HepG2 (cell line): ENCODE measurements around the gene CNTROB. TPM values are rescaled to one million over a fixed set of nuclear protein-coding genes. Genes with fewer than 3 reads are reported as not detected.

Experiments used
- ATAC-seq: fragments of 200-7000 bp; cut with Tn5 transposase; 3 replicates; pipeline ENCODE4 v1.9.1; 2020; ENCODE audit warnings: mild to moderate bottlenecking, moderate library complexity
- BruUV-seq: library from RNA; stranded (reverse); fragments of 400-500 nt; replicated peaks from 2 replicates; lab custom pipeline; 2021; lab: Mats Ljungman, UMichigan
- CTCF ChIA-PET: fragments of 300-600 bp; formaldehyde crosslinking; extraction: SDS; loops from one replicate; lab custom pipeline; 2021; ENCODE audit warnings: low total read pairs, inconsistent platforms, low intra/inter-chr PET ratio; lab: Yijun Ruan, JAX
- POLR2A ChIA-PET: fragments of 350-600 bp; sonication (Branson Sonifier 250); formaldehyde crosslinking; loops from one replicate; lab custom pipeline; 2020; ENCODE audit warnings: antibody characterized with exemption, inconsistent platforms; lab: Yijun Ruan, JAX
- DNase-seq: peaks from one replicate; pipeline ENCODE4 v3.0.0-alpha.2; 2015; ENCODE audit warnings: low spot score
- FAIRE-seq: peaks from 3 replicates; lab custom pipeline; 2011; peaks lifted over from hg19 to GRCh38; lab: Jason Lieb, UNC
- H2AFZ ChIP-seq: one replicate; pipeline ENCODE4 v1.6.1; 2011; ENCODE audit warnings: low read length, inconsistent platforms
- H3K27ac ChIP-seq: fragments of 300-600 bp; 3 replicates; pipeline ENCODE4 v1.8.0; 2011; ENCODE audit warnings: mixed run types, mild to moderate bottlenecking, mixed read lengths, low read length, inconsistent platforms; ENCODE audit not compliant: insufficient read depth; ENCODE audit errors: extremely low read length
- H3K27me3 ChIP-seq, 2 experiments: fragments of 200-600 bp in 1 of 2; 2 replicates in 1 of 2; 3 replicates in 1 of 2; pipeline versions ENCODE4 v1.6.0 to v1.8.0; 2011; ENCODE audit warnings: low read length in 2 of 2, mild to moderate bottlenecking in 2 of 2, moderate library complexity in 2 of 2, inconsistent platforms in 1 of 2; ENCODE audit not compliant: insufficient read depth in 2 of 2, control insufficient read depth in 1 of 2
- H3K36me3 ChIP-seq, 2 experiments: fragments of 200-600 bp in 1 of 2; replicated peaks in 1 of 2; 2 replicates in 1 of 2; 3 replicates in 1 of 2; pipeline versions ENCODE4 v1.5.1 to v1.8.0; 2011; ENCODE audit warnings: low read length in 2 of 2, inconsistent platforms in 1 of 2; ENCODE audit not compliant: insufficient read depth in 2 of 2, control insufficient read depth in 1 of 2
- H3K4me1 ChIP-seq: 2 replicates; pipeline ENCODE4 v1.5.1; 2012; ENCODE audit warnings: low read length, inconsistent platforms; ENCODE audit not compliant: insufficient read depth
- H3K4me2 ChIP-seq: 2 replicates; pipeline ENCODE4 v1.6.0; 2011; ENCODE audit warnings: low read depth, low read length, inconsistent platforms
- H3K4me3 ChIP-seq, 3 experiments: fragments of 200-600 bp in 1 of 3; sonication (generic), shearing (Covaris generic) in 1 of 3; replicated peaks in 1 of 3; 2 replicates each; pipeline ENCODE4 v1.5.1; 2011 to 2016; ENCODE audit warnings: low read length in 3 of 3, inconsistent platforms in 2 of 3, low read depth in 2 of 3, mild to moderate bottlenecking in 2 of 3, control low read depth in 1 of 3, mixed read lengths in 1 of 3; ENCODE audit not compliant: insufficient read depth in 1 of 3
- H3K79me2 ChIP-seq: one replicate; pipeline ENCODE4 v1.6.1; 2011; ENCODE audit warnings: low read length, inconsistent platforms; ENCODE audit not compliant: insufficient read depth
- H3K9ac ChIP-seq: 2 replicates; pipeline ENCODE4 v1.6.0; 2011; ENCODE audit warnings: mild to moderate bottlenecking, low read depth, low read length, inconsistent platforms; ENCODE audit not compliant: insufficient read depth
- H3K9me3 ChIP-seq: 2 replicates; pipeline ENCODE4 v1.5.1; 2012; ENCODE audit warnings: mild to moderate bottlenecking, low read length
- H4K20me1 ChIP-seq: 2 replicates; pipeline ENCODE4 v1.6.0; 2011; ENCODE audit warnings: inconsistent platforms, mild to moderate bottlenecking, low read length, moderate library complexity; ENCODE audit not compliant: insufficient read depth
- AKAP8 ChIP-seq: sonication (generic); formaldehyde crosslinking; IDR thresholded peaks from 2 replicates; pipeline ENCODE4 v1.5.1; 2020; ENCODE audit warnings: mild to moderate bottlenecking, missing genetic modification reagents
- ATF7 ChIP-seq, 2 experiments: fragments of 450-650 bp in 1 of 2; sonication (generic) in 1 of 2; formaldehyde crosslinking in 1 of 2; IDR thresholded peaks; 2 replicates each; pipeline versions ENCODE4 v1.4.0 to v1.6.1; 2016 to 2020; ENCODE audit warnings: antibody characterized with exemption in 1 of 2, mild to moderate bottlenecking in 1 of 2, missing genetic modification reagents in 1 of 2
- MIXL1 ChIP-seq: IDR thresholded peaks from 2 replicates; pipeline ENCODE4 v1.6.1; 2016
- NBN ChIP-seq: fragments of 450-650 bp; conservative IDR thresholded peaks from 2 replicates; pipeline ENCODE4 v1.6.1; 2017
- SPEN ChIP-seq: sonication (generic); formaldehyde crosslinking; IDR thresholded peaks from 2 replicates; pipeline ENCODE4 v1.5.1; 2020; ENCODE audit warnings: low read depth, mild to moderate bottlenecking, missing genetic modification reagents
- THYN1 ChIP-seq: sonication (generic); formaldehyde crosslinking; IDR thresholded peaks from 2 replicates; pipeline ENCODE4 v1.8.1; 2023; ENCODE audit warnings: low read depth, mild to moderate bottlenecking, moderate library complexity, missing genetic modification reagents, borderline replicate concordance
- ZC3H4 ChIP-seq: sonication (generic); formaldehyde crosslinking; IDR thresholded peaks from 2 replicates; pipeline ENCODE4 v1.4.0; 2020; ENCODE audit warnings: missing genetic modification reagents, borderline replicate concordance
- ZFX ChIP-seq: sonication (generic); formaldehyde crosslinking; IDR thresholded peaks from 2 replicates; pipeline ENCODE4 v1.4.0; 2020; ENCODE audit warnings: mild to moderate bottlenecking, low read depth, missing genetic modification reagents, moderate library complexity
- ZNF30 ChIP-seq: sonication (generic); formaldehyde crosslinking; IDR thresholded peaks from 2 replicates; pipeline ENCODE4 v1.5.0; 2020; ENCODE audit warnings: mild to moderate bottlenecking, missing genetic modification reagents
- ZNF343 ChIP-seq: sonication (generic); formaldehyde crosslinking; IDR thresholded peaks from 2 replicates; pipeline ENCODE4 v1.4.0; 2020; ENCODE audit warnings: mild to moderate bottlenecking, missing genetic modification reagents
- ZNF547 ChIP-seq: sonication (generic); formaldehyde crosslinking; IDR thresholded peaks from 2 replicates; pipeline ENCODE4 v1.5.1; 2020; ENCODE audit warnings: mild to moderate bottlenecking, missing genetic modification reagents
- ZNF598 ChIP-seq: sonication (generic); formaldehyde crosslinking; IDR thresholded peaks from 2 replicates; pipeline ENCODE4 v1.5.1; 2020; ENCODE audit warnings: mild to moderate bottlenecking, missing genetic modification reagents, borderline replicate concordance
- WGBS: methylation state at CpG from one replicate; pipeline ENCODE4 v1.1.6; 2017; ENCODE audit warnings: low lambda C conversion rate; 5-methylcytosine and 5-hydroxymethylcytosine counted together
- in situ Hi-C: cut with HindIII; loops from 2 replicates; pipeline ENCODE4 v1.10.0; 2017; ENCODE audit warnings: low pct_unique_long_range_greater_than_20kb; ENCODE audit not compliant: extremely low pct_ligation_motif_present
- intact Hi-C: fragments of 100-400 bp; cut with micrococcal nuclease; formaldehyde crosslinking; loops from one replicate; pipeline ENCODE4 v1.10.0; 2022; ENCODE audit not compliant: unreplicated experiment
- polyA plus RNA-seq, 8 experiments: library from polyadenylated mRNA; depleted of rRNA in 3 of 8; stranded (reverse) in 7 of 8; unstranded in 1 of 8; fragments of >200 nt; fragmentation: Illumina TruSeq in 4 of 8; extraction: Trizol in 4 of 8; gene quantifications; 2 replicates each; pipeline versions ENCODE4 v1.2.1 to v1.2.3, GENCODE V29; 2011 to 2016; ENCODE audit warnings: low read depth in 4 of 8, missing spikeins in 1 of 8, mixed read lengths in 1 of 8; ENCODE audit not compliant: insufficient read depth in 1 of 8
- total RNA-seq, 5 experiments: library from RNA; depleted of rRNA; stranded (reverse); fragments of >200 nt; fragmentation: Illumina TruSeq; extraction: Trizol; gene quantifications; 2 replicates each; pipeline ENCODE4 v1.2.3, GENCODE V29; 2016; ENCODE audit warnings: low read depth in 1 of 5
- TF ChIP-seq, protein P1 (sequence below): sonication (generic); formaldehyde crosslinking; IDR thresholded peaks from 2 replicates; pipeline ENCODE4 v1.4.0; 2020; ENCODE audit warnings: missing genetic modification reagents
- TF ChIP-seq, protein P2 (sequence below), 2 experiments: sonication (generic) in 1 of 2; formaldehyde crosslinking in 1 of 2; IDR thresholded peaks; 2 replicates each; pipeline versions ENCODE4 v1.5.1 to v1.6.1; 2011 to 2020; ENCODE audit warnings: borderline replicate concordance in 1 of 2, low read depth in 1 of 2, low read length in 1 of 2, mild to moderate bottlenecking in 1 of 2, missing genetic modification reagents in 1 of 2, moderate library complexity in 1 of 2
- TF ChIP-seq, protein P3 (sequence below): sonication (generic); formaldehyde crosslinking; IDR thresholded peaks from 2 replicates; pipeline ENCODE4 v1.4.0; 2020; ENCODE audit warnings: mild to moderate bottlenecking, low read depth, missing genetic modification reagents

Gene CNTROB
- total and polyA plus RNA-seq, 2 of the 13 experiments (the other 11 are each of a cell fraction or from before 2014, with no cell fraction given) = 21.2 to 24.1 TPM

DNA sequence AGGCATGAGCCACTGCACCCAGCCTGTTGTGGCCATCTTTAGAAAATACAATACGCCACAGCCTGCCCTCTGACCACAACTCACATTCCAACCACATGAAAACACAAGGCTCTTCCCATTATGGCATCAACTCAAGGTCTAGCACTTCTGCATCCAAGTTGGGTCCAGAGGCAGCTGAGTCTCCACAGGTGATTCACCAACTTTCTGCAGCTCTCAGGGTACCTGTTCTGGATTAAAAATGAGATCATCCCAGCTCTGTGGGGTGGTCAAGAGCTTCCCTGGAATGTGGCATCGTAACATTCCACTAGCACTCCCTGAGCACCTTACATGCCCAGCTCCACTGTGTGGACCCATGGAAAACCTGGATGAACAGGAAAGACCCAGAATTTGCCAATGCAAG, 60.5 kb downstream of the CNTROB start:
- ChIA-PET POLR2A (no interaction called here), CTCF (interaction anchor here (4.5 kb wide), 1 partner anchor 78 kb away, joined by 70 read pairs; the partner anchor contains the start of gene RNF227)
- ATAC-seq = no peak
- Histone ChIP-seq H3K4me2 (no peak overlapping the region), H3K4me1 (peaks cover 11% of the 10 kb centered on the region), H3K36me3 (no peaks in the 10 kb centered on the region), H3K4me3 (no peak overlapping the region), H3K9me3 (no peaks in the 10 kb centered on the region), H3K9ac (no peak overlapping the region), H3K27ac (no peak overlapping the region), H3K79me2 (no peaks in the 10 kb centered on the region), H3K27me3 (peaks cover 2 to 12% of the 10 kb centered on the region in 2 experiments; a peak in 3 of 5 replicates), H2AFZ (no peak overlapping the region), H4K20me1 (no peaks in the 10 kb centered on the region)
- no peak for DNase-seq
- no peak for FAIRE-seq
- no TSS peak for BruUV-seq
- in situ Hi-C loops (no loop called here), intact Hi-C loops (loop anchor here (5.0 kb wide), 1 partner anchor 250 kb away; no protein-coding TSS in a partner anchor)
- WGBS = 31% methylated on average over 2 of the region's 2 CpGs
- TF ChIP-seq ATF7 (IDR thresholded peaks at IDR 0.05) (no peak), ATF7 (CRISPR knock-in tag; IDR thresholded peaks at IDR 0.05) (no peak), SPEN (CRISPR knock-in tag) (no peak), ZNF547 (CRISPR knock-in tag) (no peak), ZNF598 (CRISPR knock-in tag) (no peak), THYN1 (CRISPR knock-in tag) (no peak), MIXL1 (CRISPR knock-in tag) (no peak), ZNF30 (CRISPR knock-in tag) (no peak), ZNF343 (CRISPR knock-in tag) (no peak), AKAP8 (CRISPR knock-in tag) (no peak), ZFX (CRISPR knock-in tag) (no peak), ZC3H4 (no peak), NBN (no peak)
- TF ChIP-seq, protein P1, sequence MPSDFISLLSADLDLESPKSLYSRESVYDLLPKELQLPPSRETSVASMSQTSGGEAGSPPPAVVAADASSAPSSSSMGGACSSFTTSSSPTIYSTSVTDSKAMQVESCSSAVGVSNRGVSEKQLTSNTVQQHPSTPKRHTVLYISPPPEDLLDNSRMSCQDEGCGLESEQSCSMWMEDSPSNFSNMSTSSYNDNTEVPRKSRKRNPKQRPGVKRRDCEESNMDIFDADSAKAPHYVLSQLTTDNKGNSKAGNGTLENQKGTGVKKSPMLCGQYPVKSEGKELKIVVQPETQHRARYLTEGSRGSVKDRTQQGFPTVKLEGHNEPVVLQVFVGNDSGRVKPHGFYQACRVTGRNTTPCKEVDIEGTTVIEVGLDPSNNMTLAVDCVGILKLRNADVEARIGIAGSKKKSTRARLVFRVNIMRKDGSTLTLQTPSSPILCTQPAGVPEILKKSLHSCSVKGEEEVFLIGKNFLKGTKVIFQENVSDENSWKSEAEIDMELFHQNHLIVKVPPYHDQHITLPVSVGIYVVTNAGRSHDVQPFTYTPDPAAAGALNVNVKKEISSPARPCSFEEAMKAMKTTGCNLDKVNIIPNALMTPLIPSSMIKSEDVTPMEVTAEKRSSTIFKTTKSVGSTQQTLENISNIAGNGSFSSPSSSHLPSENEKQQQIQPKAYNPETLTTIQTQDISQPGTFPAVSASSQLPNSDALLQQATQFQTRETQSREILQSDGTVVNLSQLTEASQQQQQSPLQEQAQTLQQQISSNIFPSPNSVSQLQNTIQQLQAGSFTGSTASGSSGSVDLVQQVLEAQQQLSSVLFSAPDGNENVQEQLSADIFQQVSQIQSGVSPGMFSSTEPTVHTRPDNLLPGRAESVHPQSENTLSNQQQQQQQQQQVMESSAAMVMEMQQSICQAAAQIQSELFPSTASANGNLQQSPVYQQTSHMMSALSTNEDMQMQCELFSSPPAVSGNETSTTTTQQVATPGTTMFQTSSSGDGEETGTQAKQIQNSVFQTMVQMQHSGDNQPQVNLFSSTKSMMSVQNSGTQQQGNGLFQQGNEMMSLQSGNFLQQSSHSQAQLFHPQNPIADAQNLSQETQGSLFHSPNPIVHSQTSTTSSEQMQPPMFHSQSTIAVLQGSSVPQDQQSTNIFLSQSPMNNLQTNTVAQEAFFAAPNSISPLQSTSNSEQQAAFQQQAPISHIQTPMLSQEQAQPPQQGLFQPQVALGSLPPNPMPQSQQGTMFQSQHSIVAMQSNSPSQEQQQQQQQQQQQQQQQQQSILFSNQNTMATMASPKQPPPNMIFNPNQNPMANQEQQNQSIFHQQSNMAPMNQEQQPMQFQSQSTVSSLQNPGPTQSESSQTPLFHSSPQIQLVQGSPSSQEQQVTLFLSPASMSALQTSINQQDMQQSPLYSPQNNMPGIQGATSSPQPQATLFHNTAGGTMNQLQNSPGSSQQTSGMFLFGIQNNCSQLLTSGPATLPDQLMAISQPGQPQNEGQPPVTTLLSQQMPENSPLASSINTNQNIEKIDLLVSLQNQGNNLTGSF (CRISPR knock-in tag) = no peak
- TF ChIP-seq, protein P2, sequence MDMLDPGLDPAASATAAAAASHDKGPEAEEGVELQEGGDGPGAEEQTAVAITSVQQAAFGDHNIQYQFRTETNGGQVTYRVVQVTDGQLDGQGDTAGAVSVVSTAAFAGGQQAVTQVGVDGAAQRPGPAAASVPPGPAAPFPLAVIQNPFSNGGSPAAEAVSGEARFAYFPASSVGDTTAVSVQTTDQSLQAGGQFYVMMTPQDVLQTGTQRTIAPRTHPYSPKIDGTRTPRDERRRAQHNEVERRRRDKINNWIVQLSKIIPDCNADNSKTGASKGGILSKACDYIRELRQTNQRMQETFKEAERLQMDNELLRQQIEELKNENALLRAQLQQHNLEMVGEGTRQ (IDR thresholded peaks at IDR 0.05; ENCODE audit: low read depth, low read length) = no peak
- TF ChIP-seq, protein P2 (CRISPR knock-in tag; IDR thresholded peaks at IDR 0.05; ENCODE audit: borderline replicate concordance) = no peak
- TF ChIP-seq, protein P3, sequence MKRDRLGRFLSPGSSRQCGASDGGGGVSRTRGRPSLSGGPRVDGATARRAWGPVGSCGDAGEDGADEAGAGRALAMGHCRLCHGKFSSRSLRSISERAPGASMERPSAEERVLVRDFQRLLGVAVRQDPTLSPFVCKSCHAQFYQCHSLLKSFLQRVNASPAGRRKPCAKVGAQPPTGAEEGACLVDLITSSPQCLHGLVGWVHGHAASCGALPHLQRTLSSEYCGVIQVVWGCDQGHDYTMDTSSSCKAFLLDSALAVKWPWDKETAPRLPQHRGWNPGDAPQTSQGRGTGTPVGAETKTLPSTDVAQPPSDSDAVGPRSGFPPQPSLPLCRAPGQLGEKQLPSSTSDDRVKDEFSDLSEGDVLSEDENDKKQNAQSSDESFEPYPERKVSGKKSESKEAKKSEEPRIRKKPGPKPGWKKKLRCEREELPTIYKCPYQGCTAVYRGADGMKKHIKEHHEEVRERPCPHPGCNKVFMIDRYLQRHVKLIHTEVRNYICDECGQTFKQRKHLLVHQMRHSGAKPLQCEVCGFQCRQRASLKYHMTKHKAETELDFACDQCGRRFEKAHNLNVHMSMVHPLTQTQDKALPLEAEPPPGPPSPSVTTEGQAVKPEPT (CRISPR knock-in tag) = no peak
